ENCODE data around the gene MOB1A. TPM values are rescaled to one million over a fixed set of nuclear protein-coding genes. Genes with fewer than 3 reads are reported as not detected.
"Not testable (repeated sequence)": the region's sequence is repeated elsewhere in the genome, so short reads cannot be mapped to it uniquely, and the experiment has no call there.

The MOB1A gene
- total RNA-seq, 1 donor from 2014 or later: 48.0 TPM

DNA sequence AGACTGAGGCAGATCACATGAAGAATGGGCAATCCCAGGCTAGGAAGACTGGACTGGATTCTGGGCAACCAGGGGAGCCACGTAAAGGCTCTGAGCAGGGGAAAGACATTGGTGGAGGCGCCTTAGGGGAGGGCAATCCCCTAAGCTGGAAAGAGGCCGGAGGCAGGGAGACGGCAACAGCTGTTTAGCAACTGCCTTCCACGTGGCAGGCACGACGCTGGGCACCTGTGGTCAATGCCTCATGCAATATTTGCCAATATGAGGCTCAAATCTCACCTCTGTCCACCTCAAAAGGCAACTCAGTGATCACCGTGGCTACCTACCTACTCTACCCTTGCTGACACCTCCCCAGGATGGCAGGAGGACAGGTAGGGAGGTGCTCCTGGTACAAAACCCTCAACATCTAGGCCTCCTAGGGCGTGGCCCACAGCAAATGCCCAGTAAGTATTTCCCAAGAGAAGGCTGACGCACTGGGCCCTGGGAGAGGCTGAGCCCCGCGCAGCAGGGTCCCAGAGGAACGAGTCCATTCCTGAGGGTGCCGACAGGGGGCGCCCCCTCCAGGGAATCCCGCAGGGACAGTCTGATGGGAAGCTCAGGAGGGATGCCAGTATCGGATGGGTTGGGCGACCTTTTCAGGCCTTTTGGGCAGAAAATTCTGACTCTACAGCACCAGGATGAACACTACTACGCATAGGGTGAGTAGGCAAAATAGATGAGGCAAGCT lies 39.9 kb downstream of the MOB1A start:
- Histone ChIP-seq H3K9ac (ENCODE audit: low read depth in 1 of 3, low read length in 3 of 3) (no peak overlapping the region), H3K36me3 (ENCODE audit: control insufficient read depth in 3 of 3, insufficient read depth in 3 of 3, low read length in 3 of 3) (peaks cover 22 to 25% (median 23%) of the 10 kb centered on the region in 3 donors), H3K27me3 (ENCODE audit: control insufficient read depth in 3 of 3, insufficient read depth in 3 of 3, low read length in 3 of 3) (no peaks in the 10 kb centered on the region), H3K9me3 (ENCODE audit: control insufficient read depth in 3 of 3, low read length in 3 of 3) (no peaks in the 10 kb centered on the region), H3K4me1 (ENCODE audit: control insufficient read depth in 3 of 3, insufficient read depth in 3 of 3, low read length in 3 of 3) (no peaks in the 10 kb centered on the region), H3K27ac (ENCODE audit: low read depth, low read length) (no peak overlapping the region), H3K4me3 (ENCODE audit: low read length in 3 of 3) (no peak overlapping the region)

DNA sequence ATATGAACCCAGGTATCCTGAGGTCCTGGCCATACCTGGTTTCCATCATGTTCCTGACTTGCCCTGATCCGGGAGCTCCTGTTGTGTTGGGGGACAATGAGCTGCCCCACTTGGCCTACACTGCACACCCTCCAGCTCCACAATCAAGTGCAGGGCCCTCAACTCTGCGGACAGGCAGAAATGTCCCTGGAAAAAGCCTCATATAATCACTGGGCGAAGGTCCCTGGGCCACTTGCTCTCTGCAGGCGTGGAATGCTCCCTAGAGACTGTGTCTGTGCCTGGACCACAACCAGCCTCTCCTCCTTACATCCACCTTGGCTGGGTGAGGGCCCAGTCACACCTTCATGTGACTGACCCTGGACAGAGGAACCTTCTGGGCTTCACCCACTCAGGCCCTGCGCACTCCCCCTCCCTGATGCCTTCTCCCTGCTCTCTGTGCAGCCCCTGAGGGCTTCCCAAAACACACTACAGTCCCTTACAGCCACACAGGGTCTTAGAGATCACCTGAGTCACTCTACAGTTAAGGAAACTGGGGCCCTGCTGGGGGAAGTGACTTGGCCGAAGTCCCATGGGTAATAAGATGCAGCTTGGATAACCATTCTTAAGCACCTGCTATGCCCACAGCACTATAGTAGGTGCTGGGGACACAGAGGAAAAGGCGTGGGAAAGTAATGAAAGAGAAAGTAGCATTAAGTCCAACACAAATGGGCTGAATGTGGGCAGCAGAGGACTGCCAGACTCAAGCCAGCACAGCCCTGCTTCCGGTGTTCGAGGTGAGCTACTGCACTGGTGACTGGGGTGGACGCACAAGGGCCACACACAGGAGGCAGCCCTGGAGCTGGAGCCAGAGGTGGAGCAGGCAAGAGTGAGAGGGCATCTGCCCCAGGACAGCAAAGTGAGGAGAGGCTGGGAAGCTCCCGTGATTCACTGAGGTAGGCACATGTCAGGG lies 40.8 kb downstream of the MOB1A start:
- Histone ChIP-seq H3K27ac (ENCODE audit: low read depth, low read length) (no peak overlapping the region), H3K36me3 (ENCODE audit: control insufficient read depth in 3 of 3, insufficient read depth in 3 of 3, low read length in 3 of 3) (peaks cover 25 to 29% (median 26%) of the 10 kb centered on the region in 3 donors), H3K4me3 (ENCODE audit: low read length in 3 of 3) (no peak overlapping the region), H3K9ac (ENCODE audit: low read depth in 1 of 3, low read length in 3 of 3) (no peak overlapping the region), H3K27me3 (ENCODE audit: control insufficient read depth in 3 of 3, insufficient read depth in 3 of 3, low read length in 3 of 3) (no peaks in the 10 kb centered on the region), H3K9me3 (ENCODE audit: control insufficient read depth in 3 of 3, low read length in 3 of 3) (peaks cover 0 to 3% (median 3%) of the 10 kb centered on the region in 3 donors), H3K4me1 (ENCODE audit: control insufficient read depth in 3 of 3, insufficient read depth in 3 of 3, low read length in 3 of 3) (no peaks in the 10 kb centered on the region)

DNA sequence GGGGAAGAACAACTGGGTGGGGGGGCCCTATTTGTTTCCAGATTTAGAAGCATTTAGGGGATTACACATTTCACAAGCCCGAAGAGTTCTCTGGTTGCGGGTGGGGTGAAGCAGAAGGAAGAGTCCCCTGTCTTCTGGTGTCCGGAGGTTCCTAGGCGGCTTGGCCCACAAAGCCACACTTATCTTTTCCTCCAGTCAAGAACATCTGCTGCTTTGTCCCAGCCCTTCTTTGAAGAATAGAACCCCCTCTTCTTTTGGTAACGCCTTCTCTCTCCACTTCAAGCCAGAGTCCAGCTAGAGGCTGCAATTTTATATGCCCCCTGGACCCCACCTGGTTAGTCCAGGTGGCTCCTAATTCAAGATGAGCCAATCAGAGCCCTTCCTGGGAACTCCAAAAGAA lies 46.8 kb downstream of the MOB1A start:
- Histone ChIP-seq H3K36me3 (ENCODE audit: control insufficient read depth in 3 of 3, insufficient read depth in 3 of 3, low read length in 3 of 3) (peaks cover 10 to 19% (median 13%) of the 10 kb centered on the region in 3 donors), H3K4me3 (ENCODE audit: low read length in 3 of 3) (no peak overlapping the region), H3K9me3 (ENCODE audit: control insufficient read depth in 3 of 3, low read length in 3 of 3) (peaks cover 0 to 3% (median 3%) of the 10 kb centered on the region in 3 donors), H3K27me3 (ENCODE audit: control insufficient read depth in 3 of 3, insufficient read depth in 3 of 3, low read length in 3 of 3) (peaks cover 11 to 20% (median 14%) of the 10 kb centered on the region in 3 donors), H3K9ac (ENCODE audit: low read depth in 1 of 3, low read length in 3 of 3) (no peak overlapping the region), H3K4me1 (ENCODE audit: control insufficient read depth in 3 of 3, insufficient read depth in 3 of 3, low read length in 3 of 3) (no peaks in the 10 kb centered on the region), H3K27ac (ENCODE audit: low read depth, low read length) (no peak overlapping the region)

DNA sequence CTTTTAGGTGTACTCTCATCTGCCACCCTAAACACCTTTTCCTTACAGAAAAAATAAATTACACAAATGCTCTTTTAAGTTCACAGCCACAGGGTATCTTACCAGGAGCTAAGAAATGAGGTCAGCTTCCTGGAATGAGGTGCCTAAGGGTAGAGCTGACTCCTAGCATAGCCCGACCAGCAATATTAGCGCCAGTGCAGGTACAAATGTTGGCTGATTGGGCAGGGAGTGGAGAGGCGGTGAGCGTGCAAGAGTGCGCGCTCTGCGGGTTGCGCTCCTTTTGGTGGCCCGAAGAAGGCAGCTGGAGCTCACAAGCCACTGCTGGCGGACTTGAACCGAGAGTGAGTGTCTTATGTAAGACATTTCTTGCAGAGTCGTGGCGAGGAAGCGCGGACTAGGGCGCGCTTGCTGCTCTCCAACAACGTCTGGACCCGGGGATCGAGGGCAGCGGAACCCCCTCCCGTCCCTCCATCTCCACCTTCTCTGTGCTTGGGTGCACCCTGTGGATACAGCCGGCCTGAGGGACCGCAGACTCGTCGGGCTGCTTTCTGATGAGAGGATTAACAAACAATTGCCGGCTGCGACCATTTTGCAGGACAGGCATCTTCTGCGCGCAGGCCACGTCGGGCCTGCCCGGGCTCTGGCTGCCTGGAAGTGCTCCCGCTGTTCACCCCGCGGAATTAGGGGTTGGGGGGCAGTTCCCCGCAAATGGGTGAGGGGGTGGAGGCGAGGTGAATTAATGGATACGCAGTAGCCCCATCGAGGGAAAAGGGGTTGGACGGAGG lies 48.3 kb downstream of the MOB1A start:
- no peak overlapping the region for H3K27ac ChIP-seq (ENCODE audit: low read depth, low read length)
- H3K36me3 ChIP-seq (ENCODE audit: control insufficient read depth in 3 of 3, insufficient read depth in 3 of 3, low read length in 3 of 3): peaks cover 10 to 16% (median 13%) of the 10 kb centered on the region in 3 donors
- H3K27me3 ChIP-seq (ENCODE audit: control insufficient read depth in 3 of 3, insufficient read depth in 3 of 3, low read length in 3 of 3): peaks cover 11 to 20% (median 14%) of the 10 kb centered on the region in 3 donors
- H3K4me1 ChIP-seq (ENCODE audit: control insufficient read depth in 3 of 3, insufficient read depth in 3 of 3, low read length in 3 of 3): no peaks in the 10 kb centered on the region
- H3K9me3 ChIP-seq (ENCODE audit: control insufficient read depth in 3 of 3, low read length in 3 of 3): peaks cover 0 to 3% (median 3%) of the 10 kb centered on the region in 3 donors
- H3K9ac ChIP-seq (ENCODE audit: low read depth in 1 of 3, low read length in 3 of 3): no peak overlapping the region
- H3K4me3 ChIP-seq (ENCODE audit: low read length in 3 of 3): no peak overlapping the region

DNA sequence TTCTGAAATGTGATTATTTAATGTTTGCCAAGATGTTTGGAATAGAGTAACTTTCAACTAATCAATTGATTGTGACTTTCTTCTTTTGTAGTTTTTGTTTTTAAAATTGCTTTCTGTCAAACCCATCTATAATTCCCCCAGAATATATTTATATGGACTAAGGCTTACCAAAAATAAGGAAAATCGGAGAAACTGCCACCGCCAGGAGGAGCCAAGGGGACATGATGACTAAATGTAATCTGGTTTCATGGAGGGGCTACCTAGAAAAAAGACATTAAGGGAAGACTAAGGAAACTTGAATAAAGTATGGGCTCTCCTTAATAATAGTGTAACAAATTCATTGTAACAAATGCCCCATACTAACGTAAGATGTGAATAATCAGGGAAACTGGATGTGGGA lies 50.5 kb downstream of the MOB1A start:
- Histone ChIP-seq H3K27me3 (ENCODE audit: control insufficient read depth in 3 of 3, insufficient read depth in 3 of 3, low read length in 3 of 3) (peaks cover 11 to 20% (median 14%) of the 10 kb centered on the region in 3 donors), H3K4me1 (ENCODE audit: control insufficient read depth in 3 of 3, insufficient read depth in 3 of 3, low read length in 3 of 3) (no peaks in the 10 kb centered on the region), H3K9me3 (ENCODE audit: control insufficient read depth in 3 of 3, low read length in 3 of 3) (peaks cover 0 to under 1% (median under 1%) of the 10 kb centered on the region in 3 donors), H3K27ac (ENCODE audit: low read depth, low read length) (no peak overlapping the region), H3K4me3 (ENCODE audit: low read length in 3 of 3) (no peak overlapping the region), H3K36me3 (ENCODE audit: control insufficient read depth in 3 of 3, insufficient read depth in 3 of 3, low read length in 3 of 3) (peaks cover under 1 to 1% (median under 1%) of the 10 kb centered on the region in 3 donors), H3K9ac (ENCODE audit: low read depth in 1 of 3, low read length in 3 of 3) (no peak overlapping the region)

DNA sequence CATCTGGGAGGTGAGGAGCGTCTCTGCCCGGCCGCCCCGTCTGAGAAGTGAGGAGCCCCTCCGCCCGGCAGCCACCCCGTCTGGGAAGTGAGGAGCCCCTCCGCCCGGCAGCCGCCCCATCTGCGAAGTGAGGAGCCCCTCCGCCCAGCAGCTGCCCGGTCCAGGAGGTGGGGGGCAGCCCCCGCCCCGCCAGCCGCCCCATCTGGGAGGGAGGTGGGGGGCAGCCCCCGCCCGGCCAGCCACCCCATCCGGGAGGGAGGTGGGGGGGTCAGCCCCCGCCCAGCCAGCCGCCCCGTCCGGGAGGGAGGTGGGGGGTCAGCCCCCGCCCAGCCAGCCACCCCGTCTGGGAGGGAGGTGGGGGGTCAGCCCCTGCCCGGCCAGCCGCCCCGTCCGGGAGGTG lies 54.7 kb downstream of the MOB1A start:
- not testable (repeated sequence) for H3K4me1 ChIP-seq (ENCODE audit: control insufficient read depth in 3 of 3, insufficient read depth in 3 of 3, low read length in 3 of 3); H3K27ac ChIP-seq (ENCODE audit: low read depth, low read length); H3K4me3 ChIP-seq (ENCODE audit: low read length in 3 of 3); H3K27me3 ChIP-seq (ENCODE audit: control insufficient read depth in 3 of 3, insufficient read depth in 3 of 3, low read length in 3 of 3); H3K36me3 ChIP-seq (ENCODE audit: control insufficient read depth in 3 of 3, insufficient read depth in 3 of 3, low read length in 3 of 3); H3K9me3 ChIP-seq (ENCODE audit: control insufficient read depth in 3 of 3, low read length in 3 of 3); H3K9ac ChIP-seq (ENCODE audit: low read depth in 1 of 3, low read length in 3 of 3)

DNA sequence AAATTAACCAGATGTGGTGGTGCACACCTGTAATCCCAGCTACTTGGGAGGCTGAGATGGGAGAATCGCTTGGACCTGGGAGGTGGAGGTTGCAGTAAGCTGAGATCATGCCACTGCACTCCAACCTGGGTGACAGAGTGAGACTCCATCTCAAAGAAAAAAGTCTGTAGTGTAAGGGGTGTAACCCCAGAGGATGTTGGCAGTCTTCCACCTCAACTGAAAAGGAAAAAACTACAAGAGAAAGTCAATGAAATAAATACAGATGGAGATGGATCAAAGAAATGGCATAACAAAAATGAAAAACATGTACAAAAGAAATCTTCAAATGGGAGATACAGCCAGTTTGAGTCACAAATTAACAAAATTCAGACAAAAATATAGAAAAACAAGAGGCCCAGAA lies 56.8 kb downstream of the MOB1A start:
- H3K27me3 ChIP-seq (ENCODE audit: control insufficient read depth in 3 of 3, insufficient read depth in 3 of 3, low read length in 3 of 3); H3K27ac ChIP-seq (ENCODE audit: low read depth, low read length); H3K9ac ChIP-seq (ENCODE audit: low read depth in 1 of 3, low read length in 3 of 3); H3K4me3 ChIP-seq (ENCODE audit: low read length in 3 of 3); H3K9me3 ChIP-seq (ENCODE audit: control insufficient read depth in 3 of 3, low read length in 3 of 3); H3K36me3 ChIP-seq (ENCODE audit: control insufficient read depth in 3 of 3, insufficient read depth in 3 of 3, low read length in 3 of 3); H3K4me1 ChIP-seq (ENCODE audit: control insufficient read depth in 3 of 3, insufficient read depth in 3 of 3, low read length in 3 of 3): not testable (repeated sequence)

DNA sequence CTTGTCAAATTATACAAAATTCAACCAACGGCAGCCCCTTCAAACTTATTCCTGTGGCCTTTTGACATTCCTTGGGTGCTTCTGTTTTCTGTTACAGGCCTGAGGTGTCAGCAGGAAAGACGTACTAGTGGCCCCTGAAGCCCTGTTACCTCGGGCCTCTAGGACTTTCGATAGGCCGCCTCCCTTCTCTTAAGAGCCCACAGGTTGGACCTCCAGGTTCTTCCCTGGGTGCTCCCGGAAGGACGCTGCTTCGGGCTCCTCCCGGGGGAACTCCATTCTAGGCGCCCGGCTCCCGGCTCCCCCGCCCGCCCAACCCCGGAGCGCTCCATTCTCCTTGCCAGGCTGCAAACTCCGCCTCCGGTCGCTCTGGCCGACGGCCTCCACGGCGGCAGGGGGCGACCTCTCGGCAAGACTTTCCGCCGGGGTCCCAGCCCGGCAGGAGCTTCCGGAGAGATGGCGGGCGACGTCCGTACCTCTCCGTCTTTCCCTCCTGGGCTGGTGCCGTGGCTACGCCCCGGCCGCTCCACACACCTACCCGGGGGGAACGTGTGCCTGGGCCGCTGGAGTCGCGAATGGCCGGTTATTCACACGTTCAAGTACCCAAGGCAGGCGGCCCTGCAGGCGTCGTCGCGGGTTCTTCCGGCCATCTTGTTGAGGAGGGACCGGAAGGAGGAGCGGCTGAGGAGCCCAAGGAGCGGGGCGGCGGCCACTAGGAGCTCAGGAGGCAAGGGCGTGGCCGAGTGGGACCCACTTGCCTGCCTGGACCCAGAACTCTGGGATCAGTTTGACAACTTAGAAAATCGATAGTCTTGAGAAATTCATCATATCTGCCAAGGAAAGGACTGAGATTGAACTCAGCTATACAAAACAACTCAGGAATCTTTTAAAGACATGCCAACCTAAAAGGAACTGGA lies 58.5 kb downstream of the MOB1A start:
- Histone ChIP-seq H3K36me3 (ENCODE audit: control insufficient read depth in 3 of 3, insufficient read depth in 3 of 3, low read length in 3 of 3) (no peaks in the 10 kb centered on the region), H3K27ac (ENCODE audit: low read depth, low read length) (peak overlapping the region; percentile 38), H3K9ac (ENCODE audit: low read depth in 1 of 3, low read length in 3 of 3) (peak overlapping the region in 2 of 3 donors; percentile 32 to 69), H3K27me3 (ENCODE audit: control insufficient read depth in 3 of 3, insufficient read depth in 3 of 3, low read length in 3 of 3) (peaks cover 0 to 3% (median 0%) of the 10 kb centered on the region in 3 donors), H3K9me3 (ENCODE audit: control insufficient read depth in 3 of 3, low read length in 3 of 3) (no peaks in the 10 kb centered on the region), H3K4me3 (ENCODE audit: low read length in 3 of 3) (peak overlapping the region; percentile 67 to 83 (median 76)), H3K4me1 (ENCODE audit: control insufficient read depth in 3 of 3, insufficient read depth in 3 of 3, low read length in 3 of 3) (peaks cover 0 to 3% (median 0%) of the 10 kb centered on the region in 3 donors)

DNA sequence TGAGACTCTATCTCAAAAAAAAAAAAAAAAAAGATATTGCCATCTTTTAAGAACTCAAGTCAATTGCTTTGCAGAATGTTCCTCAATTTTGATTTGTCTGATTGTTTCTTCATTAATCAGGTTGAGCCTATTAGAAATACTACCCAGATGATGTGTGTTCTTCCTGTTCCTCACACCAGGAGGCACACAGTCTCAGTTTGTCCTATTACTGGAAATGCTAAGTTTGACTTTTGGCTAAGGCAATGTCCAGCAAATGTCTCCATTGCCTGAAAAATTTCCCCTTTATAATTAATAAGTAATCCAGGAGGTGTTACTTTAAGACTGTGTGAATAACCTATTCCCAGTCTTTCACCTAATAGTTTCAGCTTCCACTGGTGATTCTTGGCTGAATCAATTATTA lies 59.3 kb downstream of the MOB1A start:
- no peaks in the 10 kb centered on the region for H3K36me3 ChIP-seq (ENCODE audit: control insufficient read depth in 3 of 3, insufficient read depth in 3 of 3, low read length in 3 of 3)
- H3K27me3 ChIP-seq (ENCODE audit: control insufficient read depth in 3 of 3, insufficient read depth in 3 of 3, low read length in 3 of 3): peaks cover 0 to 3% (median 0%) of the 10 kb centered on the region in 3 donors
- peaks cover 0 to 3% (median 0%) of the 10 kb centered on the region in 3 donors for H3K4me1 ChIP-seq (ENCODE audit: control insufficient read depth in 3 of 3, insufficient read depth in 3 of 3, low read length in 3 of 3)
- no peak overlapping the region for H3K27ac ChIP-seq (ENCODE audit: low read depth, low read length)
- H3K9me3 ChIP-seq (ENCODE audit: control insufficient read depth in 3 of 3, low read length in 3 of 3): no peaks in the 10 kb centered on the region
- H3K9ac ChIP-seq (ENCODE audit: low read depth in 1 of 3, low read length in 3 of 3): no peak overlapping the region
- H3K4me3 ChIP-seq (ENCODE audit: low read length in 3 of 3): peak overlapping the region in 1 of 3 donors; percentile 76

Measured in skeletal muscle tissue (tissue), 4 donors.